Mucosa of stomach (tissue), 1 donor: ENCODE results near the gene PHACTR2.

Experiments
- H3K27me3 ChIP-seq: one replicate; pipeline ENCODE4 v1.7.0; 2013; ENCODE audit warnings: mild to moderate bottlenecking, low read length; ENCODE audit not compliant: control insufficient read depth, insufficient read depth
- H3K36me3 ChIP-seq: one replicate; pipeline ENCODE4 v1.7.0; 2013; ENCODE audit warnings: low read length; ENCODE audit not compliant: control insufficient read depth, insufficient read depth
- H3K4me1 ChIP-seq: one replicate; pipeline ENCODE4 v1.7.0; 2013; ENCODE audit warnings: mild to moderate bottlenecking, low read length; ENCODE audit not compliant: control insufficient read depth, insufficient read depth
- H3K4me3 ChIP-seq: one replicate; pipeline ENCODE4 v1.7.0; 2013; ENCODE audit warnings: low read length
- H3K9ac ChIP-seq: one replicate; pipeline ENCODE4 v1.7.0; 2013; ENCODE audit warnings: mild to moderate bottlenecking, low read length, moderate library complexity
- H3K9me3 ChIP-seq: one replicate; pipeline ENCODE4 v1.7.0; 2013; ENCODE audit warnings: mild to moderate bottlenecking, low read length, moderate library complexity; ENCODE audit not compliant: control insufficient read depth
- donor health status: Pancreatic carcinoma.

Gene PHACTR2

DNA sequence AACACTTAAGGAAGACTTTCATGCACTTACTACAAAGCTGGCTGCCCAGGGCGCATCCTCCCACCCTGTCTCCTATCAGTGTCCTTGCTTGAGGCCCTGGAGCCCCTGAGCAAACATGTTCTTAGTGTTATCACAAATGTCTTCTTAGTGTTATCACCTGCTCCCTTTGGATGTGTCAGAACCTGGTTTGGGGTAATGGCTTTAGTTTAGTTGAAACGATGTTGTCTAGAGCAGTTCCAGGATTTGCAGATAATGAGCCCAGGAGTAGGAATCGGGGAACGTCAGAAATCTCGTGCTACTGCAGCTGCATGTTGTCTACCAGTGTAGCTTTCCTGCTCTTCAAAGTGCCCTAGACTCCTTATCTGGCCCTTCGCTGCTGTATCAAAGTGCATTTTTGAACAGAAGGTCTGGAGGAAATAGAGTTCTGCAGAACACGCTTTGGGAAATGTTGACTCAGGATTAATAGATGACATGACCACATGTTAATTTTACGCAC is 69.6 kb downstream of the PHACTR2 start:
- Histone ChIP-seq H3K36me3 (no peaks in the 10 kb centered on the region), H3K9ac (no peak overlapping the region), H3K9me3 (no peaks in the 10 kb centered on the region), H3K27me3 (no peaks in the 10 kb centered on the region), H3K4me3 (no peak overlapping the region), H3K4me1 (peaks cover 53% of the 10 kb centered on the region)

DNA sequence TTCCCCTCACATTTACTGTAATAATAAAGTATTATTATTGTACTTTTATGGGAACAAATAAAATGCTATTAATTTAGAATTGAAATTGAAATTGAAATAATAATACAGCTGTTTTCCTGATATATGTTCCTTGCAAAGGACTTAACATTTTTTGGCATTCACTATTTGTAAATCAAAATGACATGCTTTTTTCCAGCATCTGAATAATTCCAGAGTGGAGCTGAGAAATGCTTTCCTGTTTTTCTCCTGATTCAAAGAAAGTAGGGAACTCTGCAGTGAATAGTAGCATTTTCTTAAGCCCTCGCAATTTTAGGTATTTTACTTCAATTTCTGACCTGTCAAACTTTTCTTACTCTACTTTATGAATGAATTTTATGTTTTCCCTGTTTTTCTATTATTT is 72.1 kb downstream of the PHACTR2 start:
- H3K4me3 ChIP-seq, result no peak overlapping the region
- H3K27me3 ChIP-seq, result no peaks in the 10 kb centered on the region
- H3K36me3 ChIP-seq, result no peaks in the 10 kb centered on the region
- H3K9me3 ChIP-seq, result no peaks in the 10 kb centered on the region
- peaks cover 28% of the 10 kb centered on the region for H3K4me1 ChIP-seq
- no peak overlapping the region for H3K9ac ChIP-seq

DNA sequence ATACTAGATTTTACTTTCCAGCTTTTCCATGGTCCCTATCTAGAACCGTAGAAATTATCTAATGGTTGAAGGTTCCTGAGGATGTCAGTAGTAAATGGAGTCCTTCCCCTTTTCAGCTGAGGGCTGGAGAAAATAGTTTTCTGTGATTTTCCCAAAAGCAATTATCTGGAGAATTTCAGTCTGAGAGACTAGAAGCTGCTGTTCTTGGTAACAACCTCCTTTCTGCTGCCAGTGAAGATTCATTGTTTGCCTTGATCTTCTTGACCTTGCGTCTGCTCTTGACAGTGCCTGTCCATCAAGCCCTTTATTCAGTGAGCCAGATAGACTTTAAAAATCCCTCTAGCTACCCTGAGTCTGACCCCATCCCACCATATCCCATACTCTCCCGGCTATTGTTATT is 73.1 kb downstream of the PHACTR2 start:
- Histone ChIP-seq H3K27me3 (no peaks in the 10 kb centered on the region), H3K4me3 (no peak overlapping the region), H3K4me1 (peaks cover 19% of the 10 kb centered on the region), H3K9me3 (no peaks in the 10 kb centered on the region), H3K9ac (no peak overlapping the region), H3K36me3 (no peaks in the 10 kb centered on the region)

DNA sequence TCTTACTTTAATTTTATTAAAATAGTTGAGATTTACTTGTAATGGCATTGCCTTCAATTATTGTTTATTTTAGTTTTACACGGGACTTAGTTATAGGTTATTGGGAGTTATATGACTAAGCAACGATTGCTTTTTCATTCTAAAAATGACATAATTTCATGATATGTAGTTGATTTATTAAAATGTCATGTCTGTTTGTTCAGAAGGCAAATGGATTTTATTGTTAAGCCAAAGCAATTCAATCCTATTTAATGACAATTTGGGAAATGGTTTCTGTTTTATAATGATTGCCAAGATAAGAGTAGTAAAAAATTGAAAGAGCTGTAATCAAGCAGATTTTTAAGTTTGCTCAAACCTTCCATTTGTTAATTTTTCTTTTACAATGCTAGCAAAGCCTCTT is 74.7 kb downstream of the PHACTR2 start:
- Histone ChIP-seq H3K9me3 (no peaks in the 10 kb centered on the region), H3K4me3 (no peak overlapping the region), H3K27me3 (no peaks in the 10 kb centered on the region), H3K4me1 (peaks cover 4% of the 10 kb centered on the region), H3K9ac (no peak overlapping the region), H3K36me3 (no peaks in the 10 kb centered on the region)

DNA sequence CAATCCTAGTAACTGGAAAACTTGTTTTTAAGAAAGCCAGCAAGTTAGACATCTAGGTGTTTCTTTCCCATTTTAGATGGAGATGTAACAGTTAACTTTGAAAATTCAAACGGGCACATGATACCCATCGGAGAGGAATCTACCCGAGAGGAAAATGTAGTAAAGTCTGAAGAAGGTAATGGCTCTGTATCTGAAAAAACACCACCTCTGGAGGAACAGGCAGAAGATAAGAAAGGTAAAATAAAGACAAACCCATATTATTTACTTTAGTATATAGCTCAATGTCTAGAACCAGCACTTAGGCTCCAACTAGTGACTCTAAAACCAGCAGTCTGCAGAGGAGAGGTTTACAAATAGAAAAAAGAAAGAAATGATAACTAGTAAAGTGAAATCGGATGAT is 75.9 kb downstream of the PHACTR2 start:
- Histone ChIP-seq H3K36me3 (no peaks in the 10 kb centered on the region), H3K4me1 (no peaks in the 10 kb centered on the region), H3K9ac (no peak overlapping the region), H3K4me3 (no peak overlapping the region), H3K27me3 (no peaks in the 10 kb centered on the region), H3K9me3 (no peaks in the 10 kb centered on the region)

DNA sequence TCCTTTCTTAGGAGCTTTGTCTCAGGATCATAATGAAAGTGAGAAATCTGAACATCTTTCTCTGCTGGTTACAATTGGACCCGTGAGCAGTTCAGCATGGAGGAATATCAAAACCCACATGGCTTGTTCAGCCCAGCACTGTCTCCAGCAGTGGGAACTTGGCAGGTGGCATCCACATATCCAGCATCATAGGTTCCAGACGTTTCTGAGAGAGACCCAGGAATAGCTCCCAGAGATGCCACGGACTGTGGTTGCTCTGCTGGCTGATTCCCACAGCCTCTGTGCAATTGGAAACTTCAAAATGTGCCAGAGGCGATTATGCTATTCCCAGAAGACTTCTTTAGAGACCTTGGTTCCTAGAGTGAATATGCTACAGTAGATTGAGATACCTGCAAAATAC is 76.4 kb downstream of the PHACTR2 start:
- Histone ChIP-seq H3K4me1 (no peaks in the 10 kb centered on the region), H3K36me3 (no peaks in the 10 kb centered on the region), H3K9me3 (no peaks in the 10 kb centered on the region), H3K9ac (no peak overlapping the region), H3K4me3 (no peak overlapping the region), H3K27me3 (no peaks in the 10 kb centered on the region)

DNA sequence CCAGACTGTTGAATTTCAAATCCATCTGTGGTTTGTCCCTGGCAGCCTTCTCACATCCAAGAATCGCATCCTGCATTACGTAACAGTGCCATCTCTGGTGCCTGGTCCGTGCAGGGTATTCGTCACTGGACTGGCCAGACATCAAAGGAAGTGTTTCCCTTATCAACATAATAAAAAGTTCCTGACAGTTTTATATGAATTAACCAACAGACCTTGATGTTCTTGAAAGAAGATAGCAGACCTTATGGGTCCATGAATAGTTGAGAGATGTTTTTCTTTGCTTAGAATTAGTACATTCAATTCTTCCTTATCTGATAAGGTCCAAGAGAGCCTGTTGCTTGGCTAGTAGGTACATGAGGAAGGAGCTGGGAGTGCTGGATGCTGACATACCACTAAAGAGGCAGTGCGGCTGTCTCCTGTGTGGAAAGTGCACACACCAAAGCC is 77.6 kb downstream of the PHACTR2 start:
- Histone ChIP-seq H3K9ac (no peak overlapping the region), H3K9me3 (no peaks in the 10 kb centered on the region), H3K36me3 (no peaks in the 10 kb centered on the region), H3K4me1 (no peaks in the 10 kb centered on the region), H3K27me3 (no peaks in the 10 kb centered on the region), H3K4me3 (no peak overlapping the region)

DNA sequence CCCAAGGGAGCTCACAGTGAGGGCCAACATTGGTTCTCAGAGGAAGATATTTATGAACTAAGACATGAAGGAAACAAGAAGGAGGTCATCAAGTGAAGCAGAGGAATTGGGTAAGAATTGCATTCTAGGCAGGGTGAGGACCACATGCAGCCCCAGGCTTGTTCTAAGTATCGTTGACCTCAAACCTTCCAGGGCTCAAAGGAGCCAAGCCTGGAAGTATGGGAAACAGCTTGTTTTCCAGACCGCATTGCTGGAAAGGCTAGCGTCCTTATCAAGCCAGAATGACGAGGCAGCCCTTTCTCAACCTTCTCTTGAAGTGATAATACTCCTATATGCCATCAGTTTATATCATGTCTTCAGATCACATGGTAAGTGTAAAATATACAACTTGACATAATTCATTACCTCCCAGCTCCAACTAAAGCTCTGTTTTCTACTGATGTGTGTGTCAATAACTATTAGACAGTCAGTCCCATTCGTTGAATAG is 79.6 kb downstream of the PHACTR2 start:
- H3K4me1 ChIP-seq, result no peaks in the 10 kb centered on the region
- no peaks in the 10 kb centered on the region for H3K27me3 ChIP-seq
- no peaks in the 10 kb centered on the region for H3K9me3 ChIP-seq
- H3K4me3 ChIP-seq, result no peak overlapping the region
- no peak overlapping the region for H3K9ac ChIP-seq
- no peaks in the 10 kb centered on the region for H3K36me3 ChIP-seq

DNA sequence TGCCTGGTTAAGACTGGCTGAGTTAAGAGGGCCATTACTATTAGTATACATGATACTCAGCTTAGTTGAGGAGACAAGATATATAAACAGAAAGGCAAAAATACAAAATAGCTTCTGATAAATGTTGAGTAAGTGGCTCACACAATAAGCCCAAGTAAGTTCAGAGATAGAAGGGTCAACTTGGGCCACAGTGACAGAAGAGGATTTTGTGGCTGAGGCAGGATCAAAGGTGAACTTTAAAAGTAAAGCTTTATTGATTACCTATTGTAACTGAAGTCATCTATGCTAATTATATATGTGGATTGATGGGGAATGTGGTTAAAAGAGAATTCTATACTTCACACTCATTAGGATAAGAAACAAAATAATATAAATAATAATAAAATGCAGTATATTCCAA is 80.8 kb downstream of the PHACTR2 start:
- Histone ChIP-seq H3K27me3 (no peaks in the 10 kb centered on the region), H3K9ac (no peak overlapping the region), H3K4me1 (no peaks in the 10 kb centered on the region), H3K9me3 (no peaks in the 10 kb centered on the region), H3K36me3 (no peaks in the 10 kb centered on the region), H3K4me3 (no peak overlapping the region)

DNA sequence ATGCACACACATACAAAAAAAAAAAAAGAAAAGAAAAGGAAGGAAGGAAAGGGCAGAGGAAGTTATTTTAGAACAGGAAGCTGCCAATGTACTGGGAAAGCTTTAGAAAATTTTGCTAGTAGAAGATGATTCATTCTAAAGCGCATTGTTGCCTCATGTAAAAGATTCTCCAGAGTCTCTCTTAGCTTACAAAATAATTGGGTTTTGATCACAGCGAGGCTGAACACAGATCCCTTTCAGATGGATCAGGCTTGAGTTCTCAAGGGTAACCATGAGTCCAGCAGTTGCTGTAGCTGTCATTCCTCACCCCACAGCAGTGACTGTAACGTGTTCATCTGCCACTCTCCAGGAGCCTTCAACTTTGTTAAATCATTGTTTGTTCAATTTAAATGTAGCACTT is 81.9 kb downstream of the PHACTR2 start:
- Histone ChIP-seq H3K9me3 (no peaks in the 10 kb centered on the region), H3K27me3 (no peaks in the 10 kb centered on the region), H3K4me1 (no peaks in the 10 kb centered on the region), H3K4me3 (no peak overlapping the region), H3K36me3 (no peaks in the 10 kb centered on the region), H3K9ac (no peak overlapping the region)

DNA sequence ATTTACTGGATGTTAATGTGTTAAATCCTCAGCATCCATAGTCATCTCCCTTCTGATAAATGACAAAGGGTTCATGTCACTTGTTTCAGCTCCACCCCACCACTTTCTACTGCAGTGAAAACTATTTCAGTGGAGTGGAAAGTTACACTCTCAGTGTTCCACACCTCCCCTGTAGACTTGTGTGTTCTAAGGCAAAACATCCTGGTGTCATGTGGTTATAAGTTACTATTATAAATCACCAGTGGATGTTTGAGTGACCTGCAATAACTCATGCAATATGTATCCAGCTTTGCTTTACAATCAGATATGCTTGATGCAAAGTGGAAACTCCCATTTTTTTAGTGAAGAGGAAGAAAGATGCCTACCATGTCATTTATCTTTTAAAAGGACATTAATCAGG is 83.3 kb downstream of the PHACTR2 start:
- no peaks in the 10 kb centered on the region for H3K27me3 ChIP-seq

DNA sequence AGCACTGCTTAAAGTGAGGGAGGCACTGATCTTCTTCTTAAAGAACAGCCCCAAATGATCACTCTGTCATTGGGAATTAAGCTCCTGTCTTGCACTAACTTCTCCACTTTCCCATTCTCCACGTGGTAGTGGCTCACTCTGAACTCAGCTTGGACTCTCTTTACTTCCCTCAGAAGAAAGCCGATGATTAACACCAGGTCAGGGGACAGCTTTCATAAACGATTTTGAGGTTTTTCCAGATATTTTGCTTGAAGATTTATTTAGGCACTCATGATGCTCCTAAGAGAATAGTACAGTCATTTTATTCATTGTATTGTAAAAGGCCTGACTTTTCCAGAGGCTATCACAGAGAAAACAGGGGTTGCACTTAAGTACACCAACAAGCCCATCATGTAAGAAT is 84.4 kb downstream of the PHACTR2 start:
- H3K36me3 ChIP-seq, result no peaks in the 10 kb centered on the region
- no peaks in the 10 kb centered on the region for H3K9me3 ChIP-seq
- no peaks in the 10 kb centered on the region for H3K27me3 ChIP-seq
- no peak overlapping the region for H3K9ac ChIP-seq
- no peak overlapping the region for H3K4me3 ChIP-seq
- H3K4me1 ChIP-seq, result no peaks in the 10 kb centered on the region

More for the DNA sequence above, 83.3 kb downstream of the PHACTR2 start:
- H3K4me3 ChIP-seq, result no peak overlapping the region
- H3K9me3 ChIP-seq, result no peaks in the 10 kb centered on the region
- no peaks in the 10 kb centered on the region for H3K36me3 ChIP-seq
- H3K9ac ChIP-seq, result no peak overlapping the region
- no peaks in the 10 kb centered on the region for H3K4me1 ChIP-seq
